Uterus (tissue), 2 donors: Measurements from ENCODE around the gene RNGTT.

Source experiments
- CTCF ChIP-seq, 4 experiments: fragments of 200-600 bp in 2 of 4; fragments of 450-650 bp in 2 of 4; sonication (generic) in 2 of 4; IDR thresholded peaks; one replicate each; pipeline ENCODE4 v1.5.1; 2016 to 2019; ENCODE audit warnings: antibody characterized with exemption in 4 of 4, mild to moderate bottlenecking in 2 of 4, moderate library complexity in 1 of 4
- POLR2A ChIP-seq, 2 donors: fragments of 450-650 bp; IDR thresholded peaks; one replicate each; pipeline ENCODE4 v1.6.1; 2016; ENCODE audit warnings: antibody characterized with exemption in 2 of 2, mild to moderate bottlenecking in 1 of 2, moderate library complexity in 1 of 2

- TF ChIP-seq CTCF (IDR thresholded peaks at IDR 0.05) (no peak), POLR2A (IDR thresholded peaks at IDR 0.05) (no peak)
Observed at GRCh38 chr6:88587150-88587520, 376.3 kb downstream of the RNGTT start.
